Keratinocyte (primary cell): ENCODE results near the gene PKNOX2.

ENCODE experiments used
- EZH2 ChIP-seq: IDR thresholded peaks from one replicate; pipeline ENCODE4 v1.6.1; 2012; ENCODE audit warnings: inconsistent platforms, mild to moderate bottlenecking, low read length, moderate library complexity
- TF ChIP-seq, protein P1 (sequence below), 3 experiments: IDR thresholded peaks in 1 of 3; conservative IDR thresholded peaks in 1 of 3; optimal IDR thresholded peaks in 1 of 3; 2 replicates in 2 of 3; 3 replicates in 1 of 3; pipeline versions ENCODE3 to v1.5.1; 2011; ENCODE audit warnings: low read length in 3 of 3, mild to moderate bottlenecking in 3 of 3, moderate library complexity in 2 of 3, control low read depth in 1 of 3, inconsistent platforms in 1 of 3; ENCODE audit not compliant: insufficient read depth in 2 of 3; ENCODE audit errors: extremely low read depth in 1 of 3

DNA sequence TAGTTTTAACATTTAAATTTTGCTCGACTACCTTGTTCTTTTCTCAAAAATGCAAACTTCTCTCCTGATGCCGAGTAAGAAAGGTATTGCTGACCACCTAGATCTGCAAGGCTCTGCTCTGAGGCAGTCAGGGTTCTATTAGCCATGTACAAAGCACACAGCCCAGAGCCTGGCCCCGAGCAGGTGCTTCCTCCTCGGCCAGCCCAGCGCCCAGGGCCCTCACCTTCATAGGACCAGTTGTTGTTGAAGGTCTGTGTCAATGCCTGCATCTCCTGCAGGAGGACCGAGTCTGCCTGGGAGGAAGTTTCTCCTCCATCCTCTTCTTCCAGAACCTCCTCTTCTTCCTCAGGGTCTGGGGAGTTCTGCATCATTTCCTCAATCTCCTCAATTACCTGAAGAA is 295.7 kb downstream of the PKNOX2 start:
- no peak for TF ChIP-seq EZH2
- TF ChIP-seq, protein P1, sequence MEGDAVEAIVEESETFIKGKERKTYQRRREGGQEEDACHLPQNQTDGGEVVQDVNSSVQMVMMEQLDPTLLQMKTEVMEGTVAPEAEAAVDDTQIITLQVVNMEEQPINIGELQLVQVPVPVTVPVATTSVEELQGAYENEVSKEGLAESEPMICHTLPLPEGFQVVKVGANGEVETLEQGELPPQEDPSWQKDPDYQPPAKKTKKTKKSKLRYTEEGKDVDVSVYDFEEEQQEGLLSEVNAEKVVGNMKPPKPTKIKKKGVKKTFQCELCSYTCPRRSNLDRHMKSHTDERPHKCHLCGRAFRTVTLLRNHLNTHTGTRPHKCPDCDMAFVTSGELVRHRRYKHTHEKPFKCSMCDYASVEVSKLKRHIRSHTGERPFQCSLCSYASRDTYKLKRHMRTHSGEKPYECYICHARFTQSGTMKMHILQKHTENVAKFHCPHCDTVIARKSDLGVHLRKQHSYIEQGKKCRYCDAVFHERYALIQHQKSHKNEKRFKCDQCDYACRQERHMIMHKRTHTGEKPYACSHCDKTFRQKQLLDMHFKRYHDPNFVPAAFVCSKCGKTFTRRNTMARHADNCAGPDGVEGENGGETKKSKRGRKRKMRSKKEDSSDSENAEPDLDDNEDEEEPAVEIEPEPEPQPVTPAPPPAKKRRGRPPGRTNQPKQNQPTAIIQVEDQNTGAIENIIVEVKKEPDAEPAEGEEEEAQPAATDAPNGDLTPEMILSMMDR (optimal IDR thresholded peaks at IDR 0.05 in 1 of 3, IDR thresholded peaks at IDR 0.05 in 1 of 3, conservative IDR thresholded peaks at IDR 0.05 in 1 of 3; ENCODE audit: extremely low read depth in 1 of 3, insufficient read depth in 2 of 3, low read length in 3 of 3): no peak
